K562 (cell line): ENCODE measurements around the gene IGF2BP1. TPM values are rescaled to one million over a fixed set of nuclear protein-coding genes. Genes with fewer than 3 reads are reported as not detected.

Source experiments
- ARID2 ChIP-seq: fragments of 450-650 bp; IDR thresholded peaks from 2 replicates; pipeline ENCODE4 v1.6.1; 2017; ENCODE audit warnings: antibody characterized with exemption, mild to moderate bottlenecking
- CTBP1 ChIP-seq: fragments of 450-650 bp; IDR thresholded peaks from 2 replicates; pipeline ENCODE4 v1.6.1; 2016; ENCODE audit warnings: borderline replicate concordance
- GTF2A2 ChIP-seq: IDR thresholded peaks from 2 replicates; pipeline ENCODE4 v1.6.1; 2016; ENCODE audit warnings: mild to moderate bottlenecking, missing genetic modification characterization, missing compliant biosample characterization
- HDAC3 ChIP-seq: fragments of 450-650 bp; IDR thresholded peaks from 2 replicates; pipeline ENCODE4 v1.6.1; 2018; ENCODE audit warnings: borderline replicate concordance, mild to moderate bottlenecking, moderate library complexity; ENCODE audit not compliant: partially characterized antibody
- NFRKB ChIP-seq: fragments of 450-650 bp; IDR thresholded peaks from 2 replicates; pipeline ENCODE4 v1.6.1; 2016; ENCODE audit warnings: low read depth
- PHF8 ChIP-seq: fragments of 200-600 bp; sonication (generic); IDR thresholded peaks from 2 replicates; pipeline ENCODE4 v1.6.1; 2012; ENCODE audit warnings: mixed run types, mild to moderate bottlenecking, inconsistent platforms, low read length, moderate library complexity, borderline replicate concordance
- POLR2AphosphoS5 ChIP-seq: IDR thresholded peaks from 2 replicates; pipeline ENCODE4 v1.6.1; 2011; ENCODE audit warnings: mild to moderate bottlenecking, low read depth, low read length, moderate library complexity; ENCODE audit not compliant: control insufficient read depth, insufficient read depth
- POLR3A ChIP-seq: IDR thresholded peaks from 2 replicates; pipeline ENCODE4 v1.6.1; 2011; ENCODE audit warnings: borderline replicate concordance, mild to moderate bottlenecking, moderate library complexity; ENCODE audit not compliant: insufficient read length, insufficient read depth; ENCODE audit errors: extremely low read depth
- RHOXF2B ChIP-seq: fragments of 250-450 bp; sonication (Bioruptor Pico); conservative IDR thresholded peaks from 2 replicates; pipeline ENCODE4 v1.5.1; 2021
- SNIP1 ChIP-seq: fragments of 450-650 bp; IDR thresholded peaks from 2 replicates; pipeline ENCODE4 v1.7.1; 2017; ENCODE audit warnings: low read depth, mild to moderate bottlenecking
- SOX6 ChIP-seq: fragments of 450-650 bp; IDR thresholded peaks from 2 replicates; pipeline ENCODE4 v1.6.1; 2014; ENCODE audit warnings: mild to moderate bottlenecking
- TBP ChIP-seq: optimal IDR thresholded peaks from 2 replicates; pipeline ENCODE3; 2011; ENCODE audit warnings: low read depth, low read length, improper control_type of control experiment
- ZBTB9 ChIP-seq: fragments of 450-650 bp; formaldehyde crosslinking; IDR thresholded peaks from 2 replicates; pipeline ENCODE4 v1.4.0; 2020; ENCODE audit warnings: mild to moderate bottlenecking, moderate library complexity
- ZEB2 ChIP-seq: fragments of 450-650 bp; IDR thresholded peaks from 2 replicates; pipeline ENCODE4 v1.6.1; 2016
- ZMIZ1 ChIP-seq, 2 experiments: fragments of 150-350 bp in 1 of 2; IDR thresholded peaks; 2 replicates each; pipeline ENCODE4 v1.6.1; 2012 to 2016; ENCODE audit warnings: low read depth in 2 of 2, low read length in 2 of 2, mild to moderate bottlenecking in 1 of 2, moderate library complexity in 1 of 2
- ZNF212 ChIP-seq: fragments of 450-650 bp; formaldehyde crosslinking; IDR thresholded peaks from 2 replicates; pipeline ENCODE4 v1.4.0; 2020; ENCODE audit warnings: mild to moderate bottlenecking
- ZNF253 ChIP-seq: fragments of 250-450 bp; sonication (Bioruptor Pico); conservative IDR thresholded peaks from 2 replicates; pipeline ENCODE4 v1.6.1; 2021; ENCODE audit warnings: mild to moderate bottlenecking
- ZNF384 ChIP-seq: IDR thresholded peaks from 2 replicates; pipeline ENCODE4 v1.6.1; 2012; ENCODE audit warnings: low read depth, low read length, improper control_type of control experiment
- polyA plus RNA-seq, 8 experiments: library from polyadenylated mRNA; depleted of rRNA in 4 of 8; stranded (reverse) in 5 of 8; unstranded in 3 of 8; fragments of >200 nt; fragmentation: Nextera tagmentation in 2 of 8; fragmentation: Illumina TruSeq in 1 of 8; extraction: Ambion mirVana in 2 of 8; extraction: Trizol in 1 of 8; gene quantifications; 2 replicates each; pipeline versions ENCODE4 v1.2.1 to v1.2.3, GENCODE V29; 2011 to 2014; ENCODE audit warnings: inconsistent platforms in 1 of 8, missing spikeins in 1 of 8
- total RNA-seq, 7 experiments: library from RNA; depleted of rRNA in 6 of 7; stranded (reverse); fragments of >200 nt in 6 of 7; fragmentation: Illumina TruSeq in 2 of 7; extraction: Trizol in 2 of 7; gene quantifications; 2 replicates each; pipeline versions ENCODE4 v1.2.1 to v1.2.3, GENCODE V29; 2011 to 2021; ENCODE audit warnings: low replicate concordance in 1 of 7
- TF ChIP-seq, protein P1 (sequence below): fragments of 450-650 bp; IDR thresholded peaks from 2 replicates; pipeline ENCODE4 v1.6.1; 2017; ENCODE audit warnings: antibody characterized with exemption
- TF ChIP-seq, protein P2 (sequence below): sonication (generic); formaldehyde crosslinking; IDR thresholded peaks from 2 replicates; pipeline ENCODE4 v1.8.0; 2022; ENCODE audit warnings: mild to moderate bottlenecking, low read depth, missing genetic modification reagents

IGF2BP1 gene
- total and polyA plus RNA-seq, 9 of the 15 experiments (the other 6 are each of a cell fraction or from before 2014, with no cell fraction given): 13.0 to 318 (median 53.6) TPM

DNA sequence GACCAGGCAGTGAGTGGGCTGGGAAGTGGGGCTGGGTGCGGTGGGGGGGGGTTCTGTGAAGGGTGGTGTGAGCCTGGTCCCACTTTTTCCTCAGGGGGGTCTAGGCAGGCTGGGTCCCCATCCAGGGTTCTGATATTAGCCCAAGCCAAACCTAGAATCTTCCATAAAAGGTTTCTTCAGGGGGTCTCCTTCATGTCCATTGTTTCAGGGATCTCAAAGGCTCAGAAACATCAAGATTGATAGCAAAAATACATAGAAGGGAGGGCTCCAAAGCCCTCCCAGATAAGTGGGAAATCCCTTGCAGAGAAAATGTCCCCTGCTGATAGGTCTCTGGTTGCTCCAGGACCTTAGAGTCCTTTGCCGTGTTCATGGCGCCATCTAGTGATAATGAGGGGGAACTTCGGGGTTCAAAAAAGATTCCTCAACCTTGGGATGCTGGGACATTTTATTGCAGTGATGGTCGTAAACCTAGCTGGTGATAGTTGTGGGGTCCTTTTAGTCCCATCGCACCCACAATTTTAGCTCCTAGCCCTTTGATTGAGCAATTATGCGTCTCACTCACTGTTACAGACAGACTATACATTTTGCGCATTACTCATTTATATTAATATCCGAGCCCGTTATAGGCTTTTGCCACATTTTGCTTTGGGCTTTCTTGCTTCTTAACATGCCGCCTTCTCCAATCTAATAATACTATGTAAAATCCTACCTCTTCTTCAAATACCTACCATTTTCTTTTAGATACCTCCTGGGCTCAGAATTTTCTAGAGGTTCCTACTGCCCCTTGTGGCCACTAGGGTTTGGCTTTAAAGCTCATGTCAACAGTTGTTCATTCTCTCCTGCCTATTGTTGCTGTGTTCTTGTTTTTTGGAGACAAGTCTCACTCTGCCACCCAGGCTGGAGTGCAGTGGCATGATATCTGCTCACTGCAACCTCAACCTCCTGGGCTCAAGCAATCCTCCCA is 35.1 kb downstream of the IGF2BP1 start (continued):
- TF ChIP-seq ZMIZ1 (IDR thresholded peaks at IDR 0.05; ENCODE audit: low read depth in 2 of 2, low read length in 2 of 2) (0 out of 4 replicates have a peak, but pooled peaks of 1 of the 2 experiments have one; percentile 11), RHOXF2B (CRISPR knock-in tag) (no peak), ZBTB9 (no peak), SNIP1 (no peak), TBP (no peak), ZEB2 (0 out of 2 replicates have a peak, but pooled peaks have one; percentile 22), ZNF253 (CRISPR knock-in tag) (no peak), POLR2AphosphoS5 (peak; percentile 57; the same call in 1 of the 2 replicates), NFRKB (no peak), POLR3A (no peak), CTBP1 (peak; percentile 47), HDAC3 (no peak), PHF8 (no peak), ZNF384 (no peak; the same call in 1 of the 2 replicates), ARID2 (peak; percentile 90), GTF2A2 (tag) (no peak), ZNF212 (CRISPR knock-in tag) (no peak), SOX6 (0 out of 2 replicates have a peak, but pooled peaks have one; percentile 29)
- TF ChIP-seq, protein P1, sequence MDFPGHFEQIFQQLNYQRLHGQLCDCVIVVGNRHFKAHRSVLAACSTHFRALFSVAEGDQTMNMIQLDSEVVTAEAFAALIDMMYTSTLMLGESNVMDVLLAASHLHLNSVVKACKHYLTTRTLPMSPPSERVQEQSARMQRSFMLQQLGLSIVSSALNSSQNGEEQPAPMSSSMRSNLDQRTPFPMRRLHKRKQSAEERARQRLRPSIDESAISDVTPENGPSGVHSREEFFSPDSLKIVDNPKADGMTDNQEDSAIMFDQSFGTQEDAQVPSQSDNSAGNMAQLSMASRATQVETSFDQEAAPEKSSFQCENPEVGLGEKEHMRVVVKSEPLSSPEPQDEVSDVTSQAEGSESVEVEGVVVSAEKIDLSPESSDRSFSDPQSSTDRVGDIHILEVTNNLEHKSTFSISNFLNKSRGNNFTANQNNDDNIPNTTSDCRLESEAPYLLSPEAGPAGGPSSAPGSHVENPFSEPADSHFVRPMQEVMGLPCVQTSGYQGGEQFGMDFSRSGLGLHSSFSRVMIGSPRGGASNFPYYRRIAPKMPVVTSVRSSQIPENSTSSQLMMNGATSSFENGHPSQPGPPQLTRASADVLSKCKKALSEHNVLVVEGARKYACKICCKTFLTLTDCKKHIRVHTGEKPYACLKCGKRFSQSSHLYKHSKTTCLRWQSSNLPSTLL: no peak
- TF ChIP-seq, protein P2, sequence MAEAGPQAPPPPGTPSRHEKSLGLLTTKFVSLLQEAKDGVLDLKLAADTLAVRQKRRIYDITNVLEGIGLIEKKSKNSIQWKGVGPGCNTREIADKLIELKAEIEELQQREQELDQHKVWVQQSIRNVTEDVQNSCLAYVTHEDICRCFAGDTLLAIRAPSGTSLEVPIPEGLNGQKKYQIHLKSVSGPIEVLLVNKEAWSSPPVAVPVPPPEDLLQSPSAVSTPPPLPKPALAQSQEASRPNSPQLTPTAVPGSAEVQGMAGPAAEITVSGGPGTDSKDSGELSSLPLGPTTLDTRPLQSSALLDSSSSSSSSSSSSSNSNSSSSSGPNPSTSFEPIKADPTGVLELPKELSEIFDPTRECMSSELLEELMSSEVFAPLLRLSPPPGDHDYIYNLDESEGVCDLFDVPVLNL (CRISPR knock-in tag): no peak
